ENCODE data around the gene TBC1D3D.
"Not testable (repeated sequence)": the region's sequence is repeated elsewhere in the genome, so short reads cannot be mapped to it uniquely, and the experiment has no call there.

Gene TBC1D3D

GRCh38 chr17:38003676-38004075 lies at the start of gene TBC1D3D:
Gene TBC1D3D (plus strand): TSS chr17:38003976. CDS start chr17:38005561, 1,585 bp downstream.
- not testable (repeated sequence) for DNase-seq (ENCODE audit: low spot score)

- not testable (repeated sequence) for DNase-seq (ENCODE audit: low spot score)
Observed at GRCh38 chr17:37988960-37989359, 14.8 kb upstream of the TBC1D3D start, which contains the start of gene TBC1D3L. Gene TBC1D3L (minus strand): TSS chr17:37989060. CDS start chr17:37987520, 1,540 bp downstream.

All from AG08395 (cell line).